ENCODE data around the gene LGI4.

The LGI4 gene

DNA sequence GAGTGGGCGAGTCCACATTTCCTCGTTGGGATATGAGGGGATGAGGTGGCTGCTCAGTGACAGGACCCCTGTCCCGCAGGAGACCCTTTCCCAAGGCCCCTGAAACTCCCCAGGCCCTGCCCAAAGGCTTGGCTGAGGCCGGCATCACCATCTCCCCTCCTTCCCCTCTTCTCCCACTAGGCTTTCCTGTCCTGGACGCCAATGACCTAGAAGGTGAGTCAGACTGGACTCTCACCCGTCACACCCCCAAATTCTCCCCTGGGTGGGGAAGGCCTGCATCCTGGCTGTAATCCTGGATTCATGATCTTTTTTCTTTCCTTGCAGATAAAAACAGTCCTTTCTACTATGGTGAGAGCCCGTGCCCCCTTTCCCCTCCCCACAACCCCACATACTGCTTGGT is 14.0 kb downstream of the LGI4 start:
- TF ChIP-seq, protein P1, sequence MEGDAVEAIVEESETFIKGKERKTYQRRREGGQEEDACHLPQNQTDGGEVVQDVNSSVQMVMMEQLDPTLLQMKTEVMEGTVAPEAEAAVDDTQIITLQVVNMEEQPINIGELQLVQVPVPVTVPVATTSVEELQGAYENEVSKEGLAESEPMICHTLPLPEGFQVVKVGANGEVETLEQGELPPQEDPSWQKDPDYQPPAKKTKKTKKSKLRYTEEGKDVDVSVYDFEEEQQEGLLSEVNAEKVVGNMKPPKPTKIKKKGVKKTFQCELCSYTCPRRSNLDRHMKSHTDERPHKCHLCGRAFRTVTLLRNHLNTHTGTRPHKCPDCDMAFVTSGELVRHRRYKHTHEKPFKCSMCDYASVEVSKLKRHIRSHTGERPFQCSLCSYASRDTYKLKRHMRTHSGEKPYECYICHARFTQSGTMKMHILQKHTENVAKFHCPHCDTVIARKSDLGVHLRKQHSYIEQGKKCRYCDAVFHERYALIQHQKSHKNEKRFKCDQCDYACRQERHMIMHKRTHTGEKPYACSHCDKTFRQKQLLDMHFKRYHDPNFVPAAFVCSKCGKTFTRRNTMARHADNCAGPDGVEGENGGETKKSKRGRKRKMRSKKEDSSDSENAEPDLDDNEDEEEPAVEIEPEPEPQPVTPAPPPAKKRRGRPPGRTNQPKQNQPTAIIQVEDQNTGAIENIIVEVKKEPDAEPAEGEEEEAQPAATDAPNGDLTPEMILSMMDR (IDR thresholded peaks at IDR 0.05; ENCODE audit: insufficient read depth, low read depth, low read length, missing control alignments) = no peak
- no peak overlapping the region for H3K4me3 ChIP-seq (ENCODE audit: low read depth, low read length)
- DNase-seq (ENCODE audit: low read depth) = no peak

DNA sequence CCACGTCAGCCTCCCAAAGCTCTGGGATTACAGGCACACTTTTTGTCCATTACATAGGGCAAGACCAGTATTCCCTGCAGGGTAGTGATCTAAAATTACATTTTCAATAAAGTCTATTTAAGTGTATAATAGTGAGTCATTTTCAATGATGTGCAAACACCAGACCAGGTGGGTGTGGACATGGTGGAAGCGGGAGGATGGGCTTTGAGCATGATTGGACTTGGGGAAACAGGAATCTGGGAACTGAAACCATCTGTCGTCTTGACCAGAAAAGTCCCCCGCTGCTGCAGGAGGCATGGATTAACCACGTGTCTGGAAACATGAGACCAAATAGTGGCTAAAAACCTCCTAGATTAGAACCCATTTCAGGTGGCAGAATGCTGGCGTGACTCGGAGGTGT is 14.4 kb downstream of the LGI4 start:
- TF ChIP-seq, protein P1 (IDR thresholded peaks at IDR 0.05; ENCODE audit: insufficient read depth, low read depth, low read length, missing control alignments) = no peak
- DNase-seq (ENCODE audit: low read depth) = no peak
- no peak overlapping the region for H3K4me3 ChIP-seq (ENCODE audit: low read depth, low read length)

DNA sequence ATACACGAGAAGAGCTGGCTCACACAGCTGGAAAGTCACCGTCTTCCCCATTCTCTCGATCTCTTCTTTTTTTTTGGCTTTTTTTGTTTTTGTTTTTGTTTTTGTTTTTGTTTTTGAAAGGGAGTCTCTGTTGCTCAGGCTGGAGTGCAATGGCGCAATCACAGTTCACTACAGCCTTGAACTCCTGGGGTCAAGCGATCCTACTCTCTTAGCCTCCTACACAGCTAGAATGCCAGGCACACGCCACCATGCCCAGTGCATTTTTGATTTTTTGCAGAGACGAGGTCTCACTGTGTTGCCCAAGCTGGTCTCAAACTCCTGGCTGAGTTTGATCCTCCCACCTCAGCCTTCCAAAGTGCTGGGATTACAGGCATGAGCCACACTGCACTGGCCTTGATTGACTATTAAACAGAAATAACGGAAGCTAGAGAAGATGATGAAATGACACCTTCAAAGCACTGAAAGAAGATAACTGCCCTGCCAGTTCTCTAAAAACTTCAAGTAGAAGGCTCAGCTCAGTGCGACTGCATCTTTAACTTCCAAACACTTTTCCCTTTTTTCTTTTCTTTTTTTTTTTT is 15.2 kb downstream of the LGI4 start:
- TF ChIP-seq, protein P1 (IDR thresholded peaks at IDR 0.05; ENCODE audit: insufficient read depth, low read depth, low read length, missing control alignments) = no peak
- DNase-seq (ENCODE audit: low read depth) = no peak

DNA sequence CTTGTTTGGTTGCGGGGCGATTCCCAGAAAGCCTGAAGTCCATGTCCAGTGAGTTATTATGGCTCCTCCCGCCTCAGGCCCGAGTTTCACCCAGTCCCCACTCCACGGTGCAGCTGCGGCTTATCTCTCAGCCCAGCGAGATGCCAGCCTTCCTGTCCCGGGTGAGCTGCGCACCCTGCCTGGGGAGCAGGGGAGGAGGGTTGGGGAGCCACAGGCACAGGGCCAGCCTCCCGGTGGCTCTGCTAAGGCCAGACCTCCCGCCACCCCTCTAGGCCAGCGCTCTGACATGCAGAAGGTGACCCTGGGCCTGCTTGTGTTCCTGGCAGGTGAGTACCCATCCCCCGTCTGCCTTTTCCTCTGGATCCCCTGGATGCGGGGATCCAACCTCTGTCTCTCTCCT is 15.8 kb downstream of the LGI4 start:
- H3K4me3 ChIP-seq (ENCODE audit: low read depth, low read length) = no peak overlapping the region
- TF ChIP-seq, protein P1 (IDR thresholded peaks at IDR 0.05; ENCODE audit: insufficient read depth, low read depth, low read length, missing control alignments) = no peak
- DNase-seq (ENCODE audit: low read depth) = no peak

More for the DNA sequence above, 15.2 kb downstream of the LGI4 start:
- H3K4me3 ChIP-seq (ENCODE audit: low read depth, low read length) = no peak overlapping the region

DNA sequence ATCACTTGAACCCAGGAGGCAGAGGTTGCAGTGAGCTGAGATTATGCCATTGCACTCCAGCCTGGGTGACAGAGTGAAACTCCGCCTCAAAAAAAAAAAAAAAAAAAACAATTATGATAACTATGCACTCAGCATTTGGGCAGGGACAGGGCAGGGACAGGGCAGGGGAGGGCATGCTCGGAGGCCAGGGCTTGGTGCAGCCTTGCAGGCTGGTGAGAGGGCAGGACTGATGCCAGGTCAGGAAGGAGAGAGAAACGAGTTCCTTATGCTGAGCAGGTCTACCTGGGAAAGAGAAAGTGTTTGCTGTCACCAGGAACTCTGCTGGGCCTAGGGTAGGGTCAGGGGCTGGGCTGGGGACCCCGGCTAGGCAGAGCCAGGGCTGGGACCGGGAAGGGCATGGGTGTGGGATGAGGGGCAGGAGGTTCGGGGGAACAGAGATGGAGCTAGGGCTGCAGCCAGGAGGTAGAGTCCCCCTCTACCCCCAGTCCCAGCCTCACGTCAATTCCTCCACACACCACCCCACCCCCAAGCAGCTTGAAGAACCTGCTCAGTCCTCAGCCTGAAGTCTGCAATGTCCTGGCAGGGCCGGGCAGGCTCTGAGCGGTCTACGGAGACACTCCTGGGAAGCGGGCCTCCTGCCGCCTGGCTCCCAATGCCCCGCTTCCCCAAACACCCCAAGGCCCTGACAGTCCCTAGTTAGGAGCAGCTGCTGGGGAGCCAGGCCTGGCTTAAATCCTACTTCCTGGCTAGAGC is 16.4 kb downstream of the LGI4 start:
- no peak for DNase-seq (ENCODE audit: low read depth)
- no peak overlapping the region for H3K4me3 ChIP-seq (ENCODE audit: low read depth, low read length)
- TF ChIP-seq, protein P1 (IDR thresholded peaks at IDR 0.05; ENCODE audit: insufficient read depth, low read depth, low read length, missing control alignments) = no peak

DNA sequence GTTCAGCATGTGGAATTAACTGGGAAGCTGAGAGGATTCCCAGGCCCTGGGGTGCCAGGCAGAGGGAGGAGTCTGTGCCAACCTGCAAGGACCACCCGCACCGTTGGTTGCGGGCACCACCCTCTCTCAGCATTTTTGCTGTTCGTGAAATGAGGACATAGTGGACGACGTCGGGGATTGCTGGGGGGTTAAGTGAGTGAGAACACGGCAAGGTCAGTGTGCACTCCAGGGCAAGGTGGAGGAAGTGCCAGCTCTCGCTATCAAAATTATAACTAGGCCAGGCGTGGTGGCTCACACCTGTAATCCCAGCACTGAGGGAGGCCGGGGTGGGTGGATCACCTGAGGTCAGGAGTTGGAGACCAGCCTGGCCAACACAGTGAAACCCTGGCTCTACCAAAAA is 17.1 kb downstream of the LGI4 start:
- TF ChIP-seq, protein P1 (IDR thresholded peaks at IDR 0.05; ENCODE audit: insufficient read depth, low read depth, low read length, missing control alignments) = no peak
- no peak overlapping the region for H3K4me3 ChIP-seq (ENCODE audit: low read depth, low read length)

More for the DNA sequence above, 17.1 kb downstream of the LGI4 start:
- no peak for DNase-seq (ENCODE audit: low read depth)
